ENCODE measurements around the gene PGK2. TPM values are rescaled to one million over a fixed set of nuclear protein-coding genes. Genes with fewer than 3 reads are reported as not detected.

Gene PGK2
- total RNA-seq (2014; rRNA removed; shearing (Covaris generic)) (not detected in 2 replicates), polyA plus RNA-seq (2016; fragmentation: Nextera tagmentation; extraction: Ambion mirVana) (not detected in 2 replicates)
- long read RNA-seq: 0 reads

DNA sequence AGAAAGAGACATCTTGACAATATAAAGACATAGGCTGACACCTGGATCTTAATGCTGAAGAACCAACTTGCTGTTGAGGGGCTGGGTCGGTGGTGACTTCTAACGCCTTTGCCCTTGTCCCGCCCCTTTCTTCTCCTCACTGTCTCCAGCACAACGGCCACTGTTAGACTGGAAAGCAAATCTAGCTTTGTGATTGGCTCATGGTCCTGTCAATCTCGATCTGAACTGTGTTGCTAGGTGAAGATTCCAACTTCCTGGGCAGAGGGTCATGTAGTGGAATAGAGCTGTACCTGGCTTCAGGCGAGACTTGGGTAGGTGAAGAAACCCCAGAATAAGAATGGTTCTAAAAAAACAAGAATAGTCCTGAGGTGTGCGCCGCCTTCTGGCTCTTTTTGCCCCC is at the start of gene PGK2:
Gene PGK2, minus strand, starts transcription at position 110 of the 400 bp plus-strand sequence. Its CDS starts 98 bp downstream, at position 12.
- H3K27ac Mint-ChIP-seq: no peak within 1 kb of the TSS
- H3K4me1 ChIP-seq (ENCODE audit: insufficient read depth): no peaks in the 10 kb centered on the region
- H3K4me2 ChIP-seq: no peak within 1 kb of the TSS
- H3K79me2 ChIP-seq (replicated peaks; ENCODE audit: insufficient read depth): no peaks in the 10 kb centered on the region
- H3K4me3 ChIP-seq: no peak within 1 kb of the TSS
- DNase-seq (ENCODE audit: low spot score): peak; percentile 88
- ATAC-seq: peak; percentile 88
- no peaks in the 10 kb centered on the region for H3K27me3 ChIP-seq (ENCODE audit: insufficient read depth)
- no peaks in the 10 kb centered on the region for H3K9me3 Mint-ChIP-seq
- TF ChIP-seq EZH2phosphoT487 (IDR thresholded peaks at IDR 0.05; ENCODE audit: unreplicated experiment): no peak
- TF ChIP-seq EZH2 (IDR thresholded peaks at IDR 0.05; ENCODE audit: low read depth, unreplicated experiment): no peak
- TF ChIP-seq STAT1 (IDR thresholded peaks at IDR 0.05; ENCODE audit: unreplicated experiment): no peak
- TF ChIP-seq ZNF114 (CRISPR knock-in tag; IDR thresholded peaks at IDR 0.05): no peak
- no peaks in the 10 kb centered on the region for H3K36me3 Mint-ChIP-seq (ENCODE audit: low read depth)
- H3K4me1 Mint-ChIP-seq: peaks cover 7% of the 10 kb centered on the region; the same call in 2 of the 3 replicates
- peak within 1 kb of the TSS; percentile 64; the same call in 1 of the 2 replicates for H2AFZ ChIP-seq
- H3F3A ChIP-seq (replicated peaks; ENCODE audit: low read depth): no peaks in the 10 kb centered on the region
- no peak within 1 kb of the TSS for H3K4me3 Mint-ChIP-seq
- no peaks in the 10 kb centered on the region for H4K20me1 ChIP-seq (replicated peaks; ENCODE audit: insufficient read depth)
- H3K27ac ChIP-seq (ENCODE audit: low read depth): no peak within 1 kb of the TSS
- no peaks in the 10 kb centered on the region for H3K27me3 Mint-ChIP-seq (ENCODE audit: insufficient read depth, low read depth, poor library complexity)
- no peaks in the 10 kb centered on the region for H3K36me3 ChIP-seq (ENCODE audit: insufficient read depth)
- H3K9me2 ChIP-seq (ENCODE audit: insufficient read depth): peaks cover 15% of the 10 kb centered on the region

DNA sequence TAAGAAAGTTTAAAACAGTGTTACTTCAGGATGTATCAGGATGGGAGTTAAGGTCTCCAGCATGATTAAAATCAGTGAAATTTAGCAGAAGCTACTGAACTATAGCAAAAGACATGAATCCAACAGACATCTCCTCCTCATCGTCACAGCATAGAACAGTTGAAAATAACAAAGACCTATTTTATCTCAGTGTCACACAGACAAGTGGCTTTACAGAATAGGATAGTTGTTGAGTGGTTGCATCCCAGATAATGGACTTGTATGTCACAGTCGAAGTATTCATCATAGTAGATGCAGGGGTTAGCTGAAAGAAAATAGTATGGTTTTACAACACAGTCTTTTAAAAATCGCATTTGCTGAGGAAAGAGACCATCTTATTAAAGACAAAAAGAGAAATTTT is 48.1 kb upstream of the PGK2 start:
- no peaks in the 10 kb centered on the region for H3K9me3 Mint-ChIP-seq
- DNase-seq (ENCODE audit: low spot score) (no peak), ATAC-seq (no peak)
- peaks cover 22% of the 10 kb centered on the region for H3K4me1 ChIP-seq (ENCODE audit: insufficient read depth)
- no peak overlapping the region for H3K4me2 ChIP-seq
- no peaks in the 10 kb centered on the region for H3K27me3 Mint-ChIP-seq (ENCODE audit: insufficient read depth, low read depth, poor library complexity)
- no peaks in the 10 kb centered on the region for H3K36me3 Mint-ChIP-seq (ENCODE audit: low read depth)
- peaks cover 28% of the 10 kb centered on the region for H3K4me1 Mint-ChIP-seq
- H3K79me2 ChIP-seq (replicated peaks; ENCODE audit: insufficient read depth): no peaks in the 10 kb centered on the region
- no peaks in the 10 kb centered on the region for H3F3A ChIP-seq (replicated peaks; ENCODE audit: low read depth)
- H3K9me2 ChIP-seq (ENCODE audit: insufficient read depth): no peaks in the 10 kb centered on the region
- H2AFZ ChIP-seq: no peak overlapping the region
- H3K27me3 ChIP-seq (ENCODE audit: insufficient read depth): no peaks in the 10 kb centered on the region
- no peak overlapping the region for H3K27ac ChIP-seq (ENCODE audit: low read depth)
- no peak overlapping the region for H3K27ac Mint-ChIP-seq
- no peak overlapping the region for H3K4me3 Mint-ChIP-seq
- H3K36me3 ChIP-seq (ENCODE audit: insufficient read depth): no peaks in the 10 kb centered on the region
- H4K20me1 ChIP-seq (replicated peaks; ENCODE audit: insufficient read depth): no peaks in the 10 kb centered on the region
- H3K4me3 ChIP-seq: no peak overlapping the region
- TF ChIP-seq ZNF331 (CRISPR knock-in tag; IDR thresholded peaks at IDR 0.05; ENCODE audit: low read depth) (no peak), EZH2phosphoT487 (IDR thresholded peaks at IDR 0.05; ENCODE audit: unreplicated experiment) (no peak), ZNF462 (CRISPR knock-in tag; IDR thresholded peaks at IDR 0.05) (no peak), ZNF114 (CRISPR knock-in tag; IDR thresholded peaks at IDR 0.05) (no peak), JUNB (IDR thresholded peaks at IDR 0.05; ENCODE audit: unreplicated experiment) (no peak), EZH2 (IDR thresholded peaks at IDR 0.05; ENCODE audit: low read depth, unreplicated experiment) (no peak), CREB1 (CRISPR knock-in tag; IDR thresholded peaks at IDR 0.05; ENCODE audit: low read depth) (no peak), POLR2AphosphoS5 (IDR thresholded peaks at IDR 0.05; ENCODE audit: low read depth) (no peak), NANOG (IDR thresholded peaks at IDR 0.05; ENCODE audit: borderline replicate concordance) (no peak)
- TF ChIP-seq, protein P1, sequence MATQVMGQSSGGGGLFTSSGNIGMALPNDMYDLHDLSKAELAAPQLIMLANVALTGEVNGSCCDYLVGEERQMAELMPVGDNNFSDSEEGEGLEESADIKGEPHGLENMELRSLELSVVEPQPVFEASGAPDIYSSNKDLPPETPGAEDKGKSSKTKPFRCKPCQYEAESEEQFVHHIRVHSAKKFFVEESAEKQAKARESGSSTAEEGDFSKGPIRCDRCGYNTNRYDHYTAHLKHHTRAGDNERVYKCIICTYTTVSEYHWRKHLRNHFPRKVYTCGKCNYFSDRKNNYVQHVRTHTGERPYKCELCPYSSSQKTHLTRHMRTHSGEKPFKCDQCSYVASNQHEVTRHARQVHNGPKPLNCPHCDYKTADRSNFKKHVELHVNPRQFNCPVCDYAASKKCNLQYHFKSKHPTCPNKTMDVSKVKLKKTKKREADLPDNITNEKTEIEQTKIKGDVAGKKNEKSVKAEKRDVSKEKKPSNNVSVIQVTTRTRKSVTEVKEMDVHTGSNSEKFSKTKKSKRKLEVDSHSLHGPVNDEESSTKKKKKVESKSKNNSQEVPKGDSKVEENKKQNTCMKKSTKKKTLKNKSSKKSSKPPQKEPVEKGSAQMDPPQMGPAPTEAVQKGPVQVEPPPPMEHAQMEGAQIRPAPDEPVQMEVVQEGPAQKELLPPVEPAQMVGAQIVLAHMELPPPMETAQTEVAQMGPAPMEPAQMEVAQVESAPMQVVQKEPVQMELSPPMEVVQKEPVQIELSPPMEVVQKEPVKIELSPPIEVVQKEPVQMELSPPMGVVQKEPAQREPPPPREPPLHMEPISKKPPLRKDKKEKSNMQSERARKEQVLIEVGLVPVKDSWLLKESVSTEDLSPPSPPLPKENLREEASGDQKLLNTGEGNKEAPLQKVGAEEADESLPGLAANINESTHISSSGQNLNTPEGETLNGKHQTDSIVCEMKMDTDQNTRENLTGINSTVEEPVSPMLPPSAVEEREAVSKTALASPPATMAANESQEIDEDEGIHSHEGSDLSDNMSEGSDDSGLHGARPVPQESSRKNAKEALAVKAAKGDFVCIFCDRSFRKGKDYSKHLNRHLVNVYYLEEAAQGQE (IDR thresholded peaks at IDR 0.05; ENCODE audit: unreplicated experiment): no peak
- TF ChIP-seq, protein P2, sequence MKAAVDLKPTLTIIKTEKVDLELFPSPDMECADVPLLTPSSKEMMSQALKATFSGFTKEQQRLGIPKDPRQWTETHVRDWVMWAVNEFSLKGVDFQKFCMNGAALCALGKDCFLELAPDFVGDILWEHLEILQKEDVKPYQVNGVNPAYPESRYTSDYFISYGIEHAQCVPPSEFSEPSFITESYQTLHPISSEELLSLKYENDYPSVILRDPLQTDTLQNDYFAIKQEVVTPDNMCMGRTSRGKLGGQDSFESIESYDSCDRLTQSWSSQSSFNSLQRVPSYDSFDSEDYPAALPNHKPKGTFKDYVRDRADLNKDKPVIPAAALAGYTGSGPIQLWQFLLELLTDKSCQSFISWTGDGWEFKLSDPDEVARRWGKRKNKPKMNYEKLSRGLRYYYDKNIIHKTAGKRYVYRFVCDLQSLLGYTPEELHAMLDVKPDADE (IDR thresholded peaks at IDR 0.05): no peak

Data from GM23338 (cell line).